Stimulated activated CD4-positive, alpha-beta T cell treated with anti-CD3 and anti-CD28 coated beads, Interleukin-12 subunit alpha, Interleukin-12 subunit beta, amount 100 ng/mL, for 48 hours (primary cell): ENCODE results near the gene TAS1R3.

ENCODE experiments used
- DNase-seq, 3 donors: peaks; one replicate each; pipeline ENCODE4 v3.0.0-alpha.2; 2020; ENCODE audit warnings: low read depth in 2 of 3, low spot score in 1 of 3

Gene TAS1R3

GRCh38 chr1:1294250-1294890, 36.7 kb upstream of the TAS1R3 start:
- no peak for DNase-seq

- no peak for DNase-seq
Measured at GRCh38 chr1:1295154-1295923, 35.7 kb upstream of the TAS1R3 start.

GRCh38 chr1:1296070-1297061, 34.7 kb upstream of the TAS1R3 start:
- no peak for DNase-seq

- no peak for DNase-seq
Measured at GRCh38 chr1:1297802-1298424, 33.2 kb upstream of the TAS1R3 start.

- no peak for DNase-seq
Measured at GRCh38 chr1:1298861-1299685, 32.0 kb upstream of the TAS1R3 start.

- DNase-seq, result no peak
Measured at GRCh38 chr1:1299686-1300351, 31.3 kb upstream of the TAS1R3 start.

- DNase-seq, result no peak
Measured at GRCh38 chr1:1300352-1300739, 30.7 kb upstream of the TAS1R3 start.

- no peak for DNase-seq
Measured at GRCh38 chr1:1302006-1302430, 29.1 kb upstream of the TAS1R3 start.

- DNase-seq, result no peak
Measured at GRCh38 chr1:1302951-1303509, 28.1 kb upstream of the TAS1R3 start.

GRCh38 chr1:1303736-1304135, 27.3 kb upstream of the TAS1R3 start:
- DNase-seq, result no peak

GRCh38 chr1:1304331-1305299, 26.5 kb upstream of the TAS1R3 start:
- DNase-seq, result no peak

GRCh38 chr1:1305300-1306069, 25.6 kb upstream of the TAS1R3 start:
- peak in 1 of 3 donors; percentile 23 for DNase-seq

GRCh38 chr1:1306070-1306660, 24.9 kb upstream of the TAS1R3 start:
- DNase-seq, result no peak

- no peak for DNase-seq
Measured at GRCh38 chr1:1306661-1307260, 24.3 kb upstream of the TAS1R3 start.

GRCh38 chr1:1307261-1307922, 23.7 kb upstream of the TAS1R3 start:
- peak in 1 of 3 donors; percentile 14 for DNase-seq
